MCF 10A (cell line): ENCODE measurements around the gene AKT1S1. TPM values are rescaled to one million over a fixed set of nuclear protein-coding genes. Genes with fewer than 3 reads are reported as not detected.

ENCODE experiments used
- BruUV-seq: library from RNA; stranded (reverse); fragments of 400-500 nt; replicated peaks from 2 replicates; lab custom pipeline; 2021; lab: Mats Ljungman, UMichigan
- CTCF ChIA-PET: fragments of 300-600 bp; sonication (Branson Sonifier 250); formaldehyde crosslinking; extraction: SDS; loops from one replicate; lab custom pipeline; 2021; ENCODE audit warnings: antibody characterized with exemption, inconsistent platforms; lab: Yijun Ruan, JAX
- POLR2A ChIA-PET: fragments of 300-600, 350-650 bp; sonication (Branson Sonifier 250); formaldehyde crosslinking; extraction: SDS; loops from one replicate; lab custom pipeline; 2020; ENCODE audit warnings: antibody characterized with exemption, inconsistent platforms; lab: Yijun Ruan, JAX
- DNase-seq: peaks from one replicate; pipeline ENCODE4 v3.0.0-alpha.2; 2018; ENCODE audit not compliant: unreplicated experiment
- H3K27ac Mint-ChIP-seq: one replicate; pipeline ENCODE4 v1.8.0; 2022; ENCODE audit warnings: mild to moderate bottlenecking, low read depth, mixed read lengths; ENCODE audit not compliant: unreplicated experiment
- H3K27me3 Mint-ChIP-seq: one replicate; pipeline ENCODE4 v1.8.0; 2022; ENCODE audit warnings: mixed read lengths; ENCODE audit not compliant: insufficient read depth, unreplicated experiment
- H3K36me3 Mint-ChIP-seq: one replicate; pipeline ENCODE4 v1.8.0; 2022; ENCODE audit warnings: mild to moderate bottlenecking, moderate library complexity, mixed read lengths; ENCODE audit not compliant: insufficient read depth, unreplicated experiment
- H3K4me1 Mint-ChIP-seq: one replicate; pipeline ENCODE4 v1.8.0; 2022; ENCODE audit warnings: mixed read lengths; ENCODE audit not compliant: insufficient read depth, unreplicated experiment
- H3K4me3 Mint-ChIP-seq: one replicate; pipeline ENCODE4 v1.8.0; 2022; ENCODE audit warnings: mild to moderate bottlenecking, moderate library complexity, mixed read lengths; ENCODE audit not compliant: unreplicated experiment
- H3K9me3 Mint-ChIP-seq: one replicate; pipeline ENCODE4 v1.8.0; 2022; ENCODE audit warnings: mixed read lengths; ENCODE audit not compliant: unreplicated experiment
- intact Hi-C: fragments of 100-400 bp; cut with micrococcal nuclease; formaldehyde crosslinking; loops from 2 replicates; pipeline ENCODE4 v1.14.1; 2022
- total RNA-seq: library from RNA; stranded (reverse); gene quantifications from 2 replicates; pipeline ENCODE4 v1.2.3, GENCODE V29; 2022
- TF ChIP-seq, protein P1 (sequence below): fragments of 200-600 bp; IDR thresholded peaks from one replicate; pipeline ENCODE4 v1.8.0; 2022; ENCODE audit warnings: antibody characterized with exemption, mild to moderate bottlenecking; ENCODE audit not compliant: unreplicated experiment

Gene AKT1S1
- total RNA-seq, 1 experiment from 2014 or later = 74.7 TPM

DNA sequence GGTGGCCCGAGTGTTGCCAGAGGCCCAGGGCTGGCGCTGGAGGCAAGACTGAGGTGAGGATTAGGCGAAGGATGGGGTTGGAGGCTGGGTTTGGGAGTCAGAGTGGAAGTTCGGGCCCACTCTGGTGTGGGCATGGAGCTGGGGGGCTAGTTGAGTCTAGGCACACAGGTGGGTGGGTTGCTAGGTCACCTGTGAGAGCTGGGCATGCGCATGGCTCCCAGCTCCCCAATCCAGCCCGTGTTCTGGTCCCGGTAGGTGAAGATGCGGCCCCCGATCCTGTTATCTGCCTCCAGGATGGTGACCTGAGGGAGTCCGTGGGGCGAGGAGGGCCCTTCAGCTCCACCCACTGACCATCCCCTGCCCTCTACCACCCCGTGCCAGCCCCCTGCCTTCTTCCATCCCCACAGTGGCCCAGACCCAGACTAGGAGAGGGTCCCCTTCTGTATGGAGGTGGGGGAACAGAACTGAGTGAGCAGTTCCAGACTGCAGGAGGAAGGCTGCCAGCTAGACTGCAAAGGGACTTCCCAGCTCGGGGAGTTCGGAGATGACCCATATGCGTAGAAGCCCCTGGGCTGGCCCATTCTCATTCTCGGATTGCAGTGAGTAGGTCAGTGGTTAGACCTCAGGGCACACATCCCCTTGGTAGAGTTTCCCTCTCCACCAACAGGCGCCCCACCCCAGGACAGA lies 17.9 kb upstream of the AKT1S1 start:
- BruUV-seq = no TSS peak
- POLR2A ChIA-PET = interaction anchor here (0.6 to 1.0 kb wide), 3 partner anchors 11 to 380 kb away, joined by 3 read pairs; no protein-coding TSS in a partner anchor

DNA sequence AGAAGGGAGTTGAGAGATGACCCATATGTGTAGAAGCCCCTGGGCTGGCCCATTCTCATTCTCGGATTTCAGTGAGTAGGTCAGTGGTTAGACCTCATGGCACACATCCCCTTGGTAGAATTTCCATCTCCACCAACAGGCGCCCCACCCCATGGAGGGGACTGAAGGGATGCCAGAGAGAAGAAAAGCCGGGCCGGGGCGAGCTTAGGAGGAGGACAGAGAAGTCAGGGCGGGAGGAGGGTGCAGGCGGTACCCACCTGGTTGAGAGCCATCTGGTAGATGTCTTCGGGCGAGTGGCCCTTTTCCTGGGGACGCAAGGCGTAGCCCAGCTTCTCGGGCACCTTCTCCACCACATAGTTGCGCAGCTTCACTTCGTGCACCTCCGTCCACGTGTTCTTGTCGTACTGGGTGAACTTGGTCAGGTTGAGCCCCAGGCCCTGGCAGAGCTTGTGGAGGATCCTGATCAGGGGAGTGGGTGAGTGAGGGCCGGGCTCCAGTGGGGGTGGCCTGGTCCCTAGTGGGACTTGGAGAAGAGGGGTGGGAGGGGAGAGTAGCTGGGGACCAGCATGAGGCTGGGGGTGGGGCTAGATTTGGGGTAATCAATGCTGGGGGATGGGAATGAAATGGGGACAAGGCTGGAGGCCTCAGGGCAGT lies 17.0 kb upstream of the AKT1S1 start:
- no peak for DNase-seq
- CTCF ChIA-PET = interaction anchor here (0.7 kb wide), 1 partner anchor 999 kb away, joined by 3 read pairs; no protein-coding TSS in a partner anchor
- no TSS peak for BruUV-seq
- TF ChIP-seq, protein P1, sequence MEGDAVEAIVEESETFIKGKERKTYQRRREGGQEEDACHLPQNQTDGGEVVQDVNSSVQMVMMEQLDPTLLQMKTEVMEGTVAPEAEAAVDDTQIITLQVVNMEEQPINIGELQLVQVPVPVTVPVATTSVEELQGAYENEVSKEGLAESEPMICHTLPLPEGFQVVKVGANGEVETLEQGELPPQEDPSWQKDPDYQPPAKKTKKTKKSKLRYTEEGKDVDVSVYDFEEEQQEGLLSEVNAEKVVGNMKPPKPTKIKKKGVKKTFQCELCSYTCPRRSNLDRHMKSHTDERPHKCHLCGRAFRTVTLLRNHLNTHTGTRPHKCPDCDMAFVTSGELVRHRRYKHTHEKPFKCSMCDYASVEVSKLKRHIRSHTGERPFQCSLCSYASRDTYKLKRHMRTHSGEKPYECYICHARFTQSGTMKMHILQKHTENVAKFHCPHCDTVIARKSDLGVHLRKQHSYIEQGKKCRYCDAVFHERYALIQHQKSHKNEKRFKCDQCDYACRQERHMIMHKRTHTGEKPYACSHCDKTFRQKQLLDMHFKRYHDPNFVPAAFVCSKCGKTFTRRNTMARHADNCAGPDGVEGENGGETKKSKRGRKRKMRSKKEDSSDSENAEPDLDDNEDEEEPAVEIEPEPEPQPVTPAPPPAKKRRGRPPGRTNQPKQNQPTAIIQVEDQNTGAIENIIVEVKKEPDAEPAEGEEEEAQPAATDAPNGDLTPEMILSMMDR = no peak
- H3K36me3 Mint-ChIP-seq = no peaks in the 10 kb centered on the region
- intact Hi-C loops = no loop called here
- POLR2A ChIA-PET = no interaction called here
- no peak overlapping the region for H3K4me3 Mint-ChIP-seq
- H3K9me3 Mint-ChIP-seq = no peaks in the 10 kb centered on the region
- peaks cover 12% of the 10 kb centered on the region for H3K27me3 Mint-ChIP-seq
- H3K4me1 Mint-ChIP-seq = peaks cover 14% of the 10 kb centered on the region
- no peak overlapping the region for H3K27ac Mint-ChIP-seq

More for the DNA sequence above, 17.9 kb upstream of the AKT1S1 start:
- CTCF ChIA-PET = interaction anchor here (0.7 kb wide), 1 partner anchor 998 kb away, joined by 3 read pairs; no protein-coding TSS in a partner anchor
- Mint-ChIP-seq H3K9me3 (no peaks in the 10 kb centered on the region), H3K4me3 (no peak overlapping the region), H3K27ac (no peak overlapping the region), H3K36me3 (no peaks in the 10 kb centered on the region), H3K4me1 (peaks cover 14% of the 10 kb centered on the region), H3K27me3 (peaks cover 12% of the 10 kb centered on the region)
- intact Hi-C loops = no loop called here
- TF ChIP-seq, protein P1 = no peak
- DNase-seq = no peak

DNA sequence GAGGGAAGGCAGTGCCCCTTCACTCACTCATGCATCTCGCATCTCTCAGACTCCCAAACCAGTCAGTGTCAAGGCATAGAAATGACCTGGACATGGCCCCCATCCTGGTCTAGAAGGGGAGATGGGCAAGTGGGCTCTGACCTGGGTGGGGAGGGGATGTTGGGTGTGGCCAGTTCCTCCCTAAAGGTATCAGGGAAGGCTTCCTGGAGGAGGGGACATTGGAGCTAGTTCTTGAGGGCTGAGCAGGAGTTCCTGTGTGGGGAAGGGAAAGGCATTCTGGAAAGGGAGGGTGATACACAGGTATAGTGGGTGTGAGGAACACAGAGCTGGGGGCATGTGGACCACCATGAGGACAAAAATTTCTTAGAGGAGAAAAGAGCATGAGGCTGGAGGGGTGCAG lies 15.6 kb upstream of the AKT1S1 start:
- Mint-ChIP-seq H3K4me3 (no peak overlapping the region), H3K9me3 (no peaks in the 10 kb centered on the region), H3K36me3 (no peaks in the 10 kb centered on the region), H3K27ac (no peak overlapping the region), H3K4me1 (peaks cover 12% of the 10 kb centered on the region), H3K27me3 (peaks cover 12% of the 10 kb centered on the region)
- CTCF ChIA-PET = no interaction called here
- intact Hi-C loops = no loop called here
- TF ChIP-seq, protein P1 = no peak
- POLR2A ChIA-PET = no interaction called here
- DNase-seq = no peak
- no TSS peak for BruUV-seq

DNA sequence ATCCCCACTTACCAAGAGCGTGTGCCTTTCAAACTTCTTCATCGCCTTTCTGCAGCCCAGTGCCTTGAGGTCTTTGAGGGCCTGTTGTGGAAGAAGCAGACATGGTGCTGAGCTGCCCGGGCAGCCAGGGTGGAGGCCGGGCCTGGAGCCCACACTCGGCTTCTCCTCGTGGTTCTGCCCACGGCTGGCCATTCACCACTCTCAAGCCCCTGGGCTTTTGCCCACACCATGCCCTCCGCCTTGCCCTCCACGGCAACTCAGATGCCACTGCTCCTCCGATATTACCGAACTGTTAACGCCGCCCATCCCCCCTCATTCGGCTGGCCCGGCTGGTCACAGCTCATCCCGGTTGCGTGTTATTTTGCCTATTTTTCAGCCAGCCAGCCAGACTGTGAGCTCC lies 14.2 kb upstream of the AKT1S1 start:
- TF ChIP-seq, protein P1 = no peak
- BruUV-seq = no TSS peak
- DNase-seq = no peak
- Mint-ChIP-seq H3K9me3 (no peaks in the 10 kb centered on the region), H3K36me3 (peaks cover 2% of the 10 kb centered on the region), H3K4me1 (no peaks in the 10 kb centered on the region), H3K27me3 (peaks cover 8% of the 10 kb centered on the region), H3K27ac (no peak overlapping the region), H3K4me3 (no peak overlapping the region)
- intact Hi-C loops = no loop called here
- CTCF ChIA-PET = no interaction called here
- POLR2A ChIA-PET = no interaction called here
